HEK293 (cell line): ENCODE measurements around the gene CACNA2D1.

ENCODE experiments used
- CTCF ChIA-PET: fragments of 350-600 bp; formaldehyde crosslinking; extraction: SDS; loops from one replicate; lab custom pipeline; 2021; ENCODE audit warnings: antibody characterized with exemption; lab: Yijun Ruan, JAX
- POLR2A ChIA-PET: fragments of 300-600 bp; formaldehyde crosslinking; extraction: SDS; loops from one replicate; lab custom pipeline; 2020; ENCODE audit warnings: antibody characterized with exemption, inconsistent platforms; lab: Yijun Ruan, JAX
- H3K27ac ChIP-seq: fragments of 200-500 bp; sonication (Bioruptor generic); 2 replicates; pipeline ENCODE4 v1.5.1; 2014; ENCODE audit warnings: low read depth, low read length, control low read depth, inconsistent platforms; ENCODE audit errors: extremely low read depth
- H3K36me3 ChIP-seq, 2 experiments: fragments of 200-500 bp in 1 of 2; sonication (Bioruptor generic) in 1 of 2; 1 replicate in 1 of 2; 2 replicates in 1 of 2; pipeline ENCODE4 v1.5.1; 2014 to 2017; ENCODE audit warnings: inconsistent platforms in 2 of 2, low read length in 2 of 2; ENCODE audit not compliant: control insufficient read depth in 2 of 2, insufficient read depth in 1 of 2
- H3K4me1 ChIP-seq: fragments of 200-500 bp; sonication (Bioruptor generic); 2 replicates; pipeline ENCODE4 v1.5.1; 2014; ENCODE audit warnings: mild to moderate bottlenecking, low read length, inconsistent platforms; ENCODE audit not compliant: control insufficient read depth, insufficient read depth
- H3K4me3 ChIP-seq: 2 replicates; pipeline ENCODE4 v1.5.1; 2011; ENCODE audit warnings: low read depth, mild to moderate bottlenecking, control low read depth, low read length, moderate library complexity
- H3K9me3 ChIP-seq: fragments of 200-500 bp; sonication (Bioruptor generic); 2 replicates; pipeline ENCODE4 v1.5.1; 2014; ENCODE audit warnings: low read depth, low read length, inconsistent platforms; ENCODE audit not compliant: control insufficient read depth, insufficient read depth
- BCL11B ChIP-seq: fragments of 450-650 bp; formaldehyde crosslinking; IDR thresholded peaks from 2 replicates; pipeline ENCODE4 v1.5.1; 2016; ENCODE audit warnings: low read depth, missing biosample characterization, missing genetic modification characterization
- ELK4 ChIP-seq: IDR thresholded peaks from 2 replicates; pipeline ENCODE4 v1.6.1; 2011; ENCODE audit warnings: mild to moderate bottlenecking, low read depth, low read length, borderline replicate concordance
- OVOL3 ChIP-seq: fragments of 450-650 bp; formaldehyde crosslinking; IDR thresholded peaks from 2 replicates; pipeline ENCODE4 v1.5.1; 2016; ENCODE audit warnings: missing biosample characterization, missing genetic modification characterization
- RBAK ChIP-seq: fragments of 450-650 bp; formaldehyde crosslinking; IDR thresholded peaks from 2 replicates; pipeline ENCODE4 v1.5.1; 2016; ENCODE audit warnings: missing biosample characterization, missing genetic modification characterization
- SETDB1 ChIP-seq: IDR thresholded peaks from one replicate; pipeline ENCODE4 v1.6.1; 2017; ENCODE audit warnings: mild to moderate bottlenecking, low read length, moderate library complexity, mixed read lengths; ENCODE audit not compliant: insufficient read length
- ZFP3 ChIP-seq: fragments of 450-650 bp; formaldehyde crosslinking; IDR thresholded peaks from 2 replicates; pipeline ENCODE4 v1.5.1; 2016; ENCODE audit warnings: low read depth, missing biosample characterization, missing genetic modification characterization
- ZNF121 ChIP-seq: fragments of 450-650 bp; formaldehyde crosslinking; IDR thresholded peaks from 2 replicates; pipeline ENCODE4 v1.5.1; 2016; ENCODE audit warnings: missing biosample characterization, missing genetic modification characterization
- ZNF138 ChIP-seq: fragments of 450-650 bp; formaldehyde crosslinking; IDR thresholded peaks from 2 replicates; pipeline ENCODE4 v1.5.1; 2016; ENCODE audit warnings: missing biosample characterization, missing genetic modification characterization, borderline replicate concordance
- ZNF148 ChIP-seq: fragments of 450-650 bp; formaldehyde crosslinking; IDR thresholded peaks from 2 replicates; pipeline ENCODE4 v1.5.0; 2017; ENCODE audit warnings: missing biosample characterization, missing genetic modification characterization, borderline replicate concordance
- ZNF175 ChIP-seq: fragments of 450-650 bp; formaldehyde crosslinking; IDR thresholded peaks from 2 replicates; pipeline ENCODE4 v1.5.1; 2016; ENCODE audit warnings: missing biosample characterization, missing genetic modification characterization
- ZNF362 ChIP-seq: fragments of 450-650 bp; formaldehyde crosslinking; IDR thresholded peaks from 2 replicates; pipeline ENCODE4 v1.5.1; 2016; ENCODE audit warnings: missing biosample characterization, missing genetic modification characterization
- ZNF391 ChIP-seq: fragments of 450-650 bp; formaldehyde crosslinking; IDR thresholded peaks from 2 replicates; pipeline ENCODE4 v1.5.1; 2016; ENCODE audit warnings: low read depth, missing biosample characterization, missing genetic modification characterization, borderline replicate concordance
- ZNF580 ChIP-seq: fragments of 450-650 bp; formaldehyde crosslinking; IDR thresholded peaks from 2 replicates; pipeline ENCODE4 v1.5.1; 2016; ENCODE audit warnings: missing biosample characterization, missing genetic modification characterization
- ZNF621 ChIP-seq: fragments of 450-650 bp; formaldehyde crosslinking; IDR thresholded peaks from 2 replicates; pipeline ENCODE4 v1.5.1; 2017; ENCODE audit warnings: missing biosample characterization, missing genetic modification characterization
- ZNF664 ChIP-seq: fragments of 450-650 bp; formaldehyde crosslinking; IDR thresholded peaks from 2 replicates; pipeline ENCODE4 v1.5.1; 2016; ENCODE audit warnings: missing biosample characterization, missing genetic modification characterization
- ZNF747 ChIP-seq: fragments of 450-650 bp; formaldehyde crosslinking; IDR thresholded peaks from 2 replicates; pipeline ENCODE4 v1.5.1; 2016; ENCODE audit warnings: missing biosample characterization, missing genetic modification characterization
- ZNF777 ChIP-seq: fragments of 450-650 bp; formaldehyde crosslinking; IDR thresholded peaks from 2 replicates; pipeline ENCODE4 v1.5.1; 2017; ENCODE audit warnings: missing biosample characterization, missing genetic modification characterization, borderline replicate concordance
- ZNF785 ChIP-seq: fragments of 450-650 bp; formaldehyde crosslinking; IDR thresholded peaks from 2 replicates; pipeline ENCODE4 v1.5.1; 2016; ENCODE audit warnings: missing biosample characterization, missing genetic modification characterization
- ZSCAN16 ChIP-seq: fragments of 450-650 bp; formaldehyde crosslinking; IDR thresholded peaks from 2 replicates; pipeline ENCODE4 v1.5.1; 2016; ENCODE audit warnings: missing biosample characterization, missing genetic modification characterization
- ZSCAN18 ChIP-seq: fragments of 450-650 bp; formaldehyde crosslinking; IDR thresholded peaks from 2 replicates; pipeline ENCODE4 v1.5.1; 2016; ENCODE audit warnings: missing biosample characterization, missing genetic modification characterization

CACNA2D1 gene

GRCh38 chr7:82230811-82231581, 212.6 kb downstream of the CACNA2D1 start (continued):
- TF ChIP-seq ZFP3 (tag by site-specific recombination) (no peak), SETDB1 (no peak), ZNF664 (tag by site-specific recombination) (no peak), ZSCAN18 (tag by site-specific recombination) (no peak)

GRCh38 chr7:82229164-82229563, 214.4 kb downstream of the CACNA2D1 start:
- POLR2A ChIA-PET: no interaction called here
- peaks cover 3% of the 10 kb centered on the region for H3K4me1 ChIP-seq
- H3K27ac ChIP-seq: no peak overlapping the region
- CTCF ChIA-PET: interaction anchor here (1.0 to 1.4 kb wide), 4 partner anchors 18 to 343 kb away, joined by 3 to 4 read pairs (median 4); no protein-coding TSS in a partner anchor
- no peak overlapping the region for H3K4me3 ChIP-seq
- TF ChIP-seq ZNF121: no peak
- no peak for TF ChIP-seq ZNF391 (tag by site-specific recombination)
- TF ChIP-seq ZNF747 (tag by site-specific recombination): no peak
- no peak for TF ChIP-seq RBAK (tag by site-specific recombination)
- TF ChIP-seq, all 188 proteins: peak for 0
- H3K36me3 ChIP-seq: no peaks in the 10 kb centered on the region
- no peaks in the 10 kb centered on the region for H3K9me3 ChIP-seq

- POLR2A ChIA-PET: interaction anchor here (0.6 kb wide), 1 partner anchor 115 kb away, joined by 4 read pairs; no protein-coding TSS in a partner anchor
- H3K4me3 ChIP-seq: no peak overlapping the region
- CTCF ChIA-PET: interaction anchor here (0.5 kb wide), 1 partner anchor 743 kb away, joined by 5 read pairs; no protein-coding TSS in a partner anchor
These were observed 217.4 kb downstream of the CACNA2D1 start for GRCh38 chr7:82226191-82226590.

More at GRCh38 chr7:82226191-82226590, 217.4 kb downstream of the CACNA2D1 start:
- H3K36me3 ChIP-seq: no peaks in the 10 kb centered on the region
- no peak for TF ChIP-seq OVOL3
- TF ChIP-seq ZNF777: no peak
- no peak for TF ChIP-seq ZNF621 (tag by site-specific recombination)
- no peak for TF ChIP-seq ZNF175 (tag by site-specific recombination)
- TF ChIP-seq ZNF121: no peak
- no peak for TF ChIP-seq ZNF362
- TF ChIP-seq ZNF580 (tag by site-specific recombination): no peak
- TF ChIP-seq ZNF148 (tag by site-specific recombination): no peak
- no peak for TF ChIP-seq ZNF138 (tag by site-specific recombination)
- TF ChIP-seq ZNF785 (tag by site-specific recombination): no peak
- no peak for TF ChIP-seq BCL11B (tag by site-specific recombination)
- no peak for TF ChIP-seq ELK4
- no peak for TF ChIP-seq ZSCAN16
- H3K9me3 ChIP-seq: no peaks in the 10 kb centered on the region
- no peak overlapping the region for H3K27ac ChIP-seq
- peaks cover 3% of the 10 kb centered on the region for H3K4me1 ChIP-seq
